ENCODE measurements around the gene ZNF274.
A peak's percentile ranks its signal among the peaks of the same experiment; 100 is the strongest.
"Not testable (repeated sequence)": the region's sequence is repeated elsewhere in the genome, so short reads cannot be mapped to it uniquely, and the experiment has no call there.

Gene ZNF274

GRCh38 chr19:58212336-58213074 lies 29.6 kb downstream of the ZNF274 start:
- DNase-seq (ENCODE audit: low read depth), result no peak

- DNase-seq (ENCODE audit: low read depth), result no peak
Measured at GRCh38 chr19:58213075-58213369, 30.2 kb downstream of the ZNF274 start.

- DNase-seq (ENCODE audit: low read depth), result no peak
Measured at GRCh38 chr19:58217069-58217481, 34.2 kb downstream of the ZNF274 start.

GRCh38 chr19:58217607-58218391 lies 34.9 kb downstream of the ZNF274 start:
- no peak for DNase-seq (ENCODE audit: low read depth)

GRCh38 chr19:58218899-58219298 lies 36.0 kb downstream of the ZNF274 start:
- no peak for DNase-seq (ENCODE audit: low read depth)

- DNase-seq (ENCODE audit: low read depth), result no peak
Measured at GRCh38 chr19:58227964-58228584, 45.2 kb downstream of the ZNF274 start.

GRCh38 chr19:58228585-58229254 lies 45.9 kb downstream of the ZNF274 start, which contains the start of gene ZNF544:
ZNF544 (plus strand) TSS chr19:58228914; CDS start chr19:58244024, 15,110 bp downstream.
- peak; percentile 57 for DNase-seq (ENCODE audit: low read depth)

- peak; percentile 1 for DNase-seq (ENCODE audit: low read depth)
Measured at GRCh38 chr19:58229255-58229639, 46.4 kb downstream of the ZNF274 start.

GRCh38 chr19:58237324-58237723 lies 54.5 kb downstream of the ZNF274 start:
- no peak for DNase-seq (ENCODE audit: low read depth)

- DNase-seq (ENCODE audit: low read depth), result no peak
Measured at GRCh38 chr19:58243351-58243750, 60.5 kb downstream of the ZNF274 start.

GRCh38 chr19:58248886-58249285 lies 66.0 kb downstream of the ZNF274 start:
- no peak for DNase-seq (ENCODE audit: low read depth)

GRCh38 chr19:58252102-58252685 lies 69.3 kb downstream of the ZNF274 start:
- DNase-seq (ENCODE audit: low read depth), result no peak

GRCh38 chr19:58258259-58258658 lies 75.4 kb downstream of the ZNF274 start:
- DNase-seq (ENCODE audit: low read depth), result not testable (repeated sequence)

GRCh38 chr19:58261600-58261967 lies 78.7 kb downstream of the ZNF274 start:
- DNase-seq (ENCODE audit: low read depth), result no peak

- DNase-seq (ENCODE audit: low read depth), result no peak
Measured at GRCh38 chr19:58261968-58262921, 79.4 kb downstream of the ZNF274 start.

- no peak for DNase-seq (ENCODE audit: low read depth)
Measured at GRCh38 chr19:58262922-58263296, 80.0 kb downstream of the ZNF274 start.

All from activated T-cell treated with anti-CD3 and anti-CD28 coated beads for 24 hours (primary cell).